Regular cardiac myocyte (primary cell): ENCODE results near the gene TFAP2B. TPM values are rescaled to one million over a fixed set of nuclear protein-coding genes. Genes with fewer than 3 reads are reported as not detected.

Experiments used
- total RNA-seq: library from RNA; depleted of rRNA; stranded (reverse); fragments of >200 nt; gene quantifications from 2 replicates; pipeline ENCODE4 v1.2.3, GENCODE V29; 2014

TFAP2B gene
- under 0.01 TPM in 2 replicates for total RNA-seq

GRCh38 chr6:50818673-50819072 is at the start of gene TFAP2B:
Gene TFAP2B, plus strand, starts transcription at chr6:50818871. Its CDS starts 21 bp downstream, at chr6:50818892.

Other genes with a start within 250 kb of the TFAP2B start
- gene TFAP2D, start 105.3 kb upstream of the TFAP2B start, total RNA-seq: not detected in 2 replicates